SKM-1 (cell line): Measurements from ENCODE around the gene HOXD10.

Experiments used
- DNase-seq: peaks from one replicate; lab custom pipeline; 2025; ENCODE audit not compliant: unreplicated experiment; lab: John Stamatoyannopoulos, UW

The HOXD10 gene

GRCh38 chr2:176149939-176150583 is 33.5 kb downstream of the HOXD10 start:
- no peak for DNase-seq

- DNase-seq = no peak
These were observed 34.2 kb downstream of the HOXD10 start for GRCh38 chr2:176150584-176151441.

GRCh38 chr2:176151442-176152287 is 35.1 kb downstream of the HOXD10 start, which contains the start of gene HOXD4:
TSS of gene HOXD4 (plus strand) at chr2:176151550. CDS start at chr2:176151634, 84 bp downstream.
- no peak for DNase-seq

GRCh38 chr2:176152350-176153181 is 36.0 kb downstream of the HOXD10 start:
- DNase-seq = no peak

GRCh38 chr2:176154576-176155252 is 38.1 kb downstream of the HOXD10 start:
- DNase-seq = no peak

GRCh38 chr2:176155356-176156044 is 38.9 kb downstream of the HOXD10 start:
- DNase-seq = no peak

- no peak for DNase-seq
These were observed 39.8 kb downstream of the HOXD10 start for GRCh38 chr2:176156301-176156806.

- DNase-seq = no peak
These were observed 40.4 kb downstream of the HOXD10 start, which contains the start of gene HOXD3 for GRCh38 chr2:176156807-176157498. TSS of gene HOXD3 (plus strand) at chr2:176157307. CDS start at chr2:176169115, 11,808 bp downstream.

- DNase-seq = no peak
These were observed 41.1 kb downstream of the HOXD10 start for GRCh38 chr2:176157499-176158185.

GRCh38 chr2:176158186-176158591 is 41.6 kb downstream of the HOXD10 start:
- no peak for DNase-seq

GRCh38 chr2:176158855-176159662 is 42.5 kb downstream of the HOXD10 start:
- DNase-seq = no peak

GRCh38 chr2:176159663-176160250 is 43.2 kb downstream of the HOXD10 start:
- DNase-seq = no peak

GRCh38 chr2:176160251-176160985 is 43.8 kb downstream of the HOXD10 start:
- no peak for DNase-seq

- no peak for DNase-seq
These were observed 44.6 kb downstream of the HOXD10 start for GRCh38 chr2:176160986-176161824.
